Measurements from ENCODE around the gene ARFGAP1. TPM values are rescaled to one million over a fixed set of nuclear protein-coding genes. Genes with fewer than 3 reads are reported as not detected.

Gene ARFGAP1
- total and polyA plus RNA-seq, 10 of the 15 experiments (the other 5 are each of a cell fraction or from before 2014, with no cell fraction given) = 0.45 to 79.9 (median 30.8) TPM

DNA sequence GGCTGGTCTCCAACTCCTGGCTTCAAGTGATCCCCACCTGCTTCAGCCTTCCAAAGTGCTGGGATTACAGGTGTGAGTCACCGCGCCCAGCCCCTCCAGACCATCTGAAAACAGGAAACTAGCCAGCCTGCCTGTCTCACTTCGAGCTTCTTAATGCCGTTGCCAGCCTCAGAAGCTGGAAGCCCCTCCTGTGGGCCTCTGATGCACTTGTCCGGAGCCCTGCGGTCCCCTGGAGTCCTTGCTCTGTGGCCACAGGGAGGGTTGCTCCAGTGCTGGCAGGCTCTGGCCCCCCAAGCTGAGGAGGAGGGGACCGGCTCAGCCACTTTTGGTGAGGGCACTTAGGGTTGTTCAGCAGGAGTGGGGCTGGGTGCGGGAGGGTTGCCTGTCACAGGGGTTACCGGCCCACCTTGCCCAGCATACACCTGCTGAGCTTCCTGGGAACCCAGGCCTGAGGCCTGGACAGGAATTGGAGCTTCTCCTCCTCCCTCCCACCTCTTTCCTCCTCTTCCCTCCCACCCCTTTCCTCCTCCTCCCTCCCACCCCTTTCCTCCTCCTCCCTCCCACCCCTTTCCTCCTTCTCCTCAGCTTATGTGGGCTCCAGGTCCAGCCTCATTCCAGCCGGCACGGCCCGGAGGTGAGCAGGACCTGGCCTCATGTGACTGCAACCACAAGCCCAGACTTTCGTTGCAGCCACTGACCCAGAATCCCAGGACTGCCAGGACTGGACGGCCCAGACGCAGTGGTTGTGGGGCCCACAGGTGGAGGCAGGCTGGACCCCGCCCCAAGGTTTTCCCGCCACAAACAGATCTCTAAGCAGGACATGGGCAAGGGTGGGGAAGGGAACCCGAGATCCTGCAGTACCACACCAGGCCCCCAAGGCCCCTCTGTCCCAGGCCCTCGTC is 46.3 kb upstream of the ARFGAP1 start (continued):
- TF ChIP-seq, protein P1, sequence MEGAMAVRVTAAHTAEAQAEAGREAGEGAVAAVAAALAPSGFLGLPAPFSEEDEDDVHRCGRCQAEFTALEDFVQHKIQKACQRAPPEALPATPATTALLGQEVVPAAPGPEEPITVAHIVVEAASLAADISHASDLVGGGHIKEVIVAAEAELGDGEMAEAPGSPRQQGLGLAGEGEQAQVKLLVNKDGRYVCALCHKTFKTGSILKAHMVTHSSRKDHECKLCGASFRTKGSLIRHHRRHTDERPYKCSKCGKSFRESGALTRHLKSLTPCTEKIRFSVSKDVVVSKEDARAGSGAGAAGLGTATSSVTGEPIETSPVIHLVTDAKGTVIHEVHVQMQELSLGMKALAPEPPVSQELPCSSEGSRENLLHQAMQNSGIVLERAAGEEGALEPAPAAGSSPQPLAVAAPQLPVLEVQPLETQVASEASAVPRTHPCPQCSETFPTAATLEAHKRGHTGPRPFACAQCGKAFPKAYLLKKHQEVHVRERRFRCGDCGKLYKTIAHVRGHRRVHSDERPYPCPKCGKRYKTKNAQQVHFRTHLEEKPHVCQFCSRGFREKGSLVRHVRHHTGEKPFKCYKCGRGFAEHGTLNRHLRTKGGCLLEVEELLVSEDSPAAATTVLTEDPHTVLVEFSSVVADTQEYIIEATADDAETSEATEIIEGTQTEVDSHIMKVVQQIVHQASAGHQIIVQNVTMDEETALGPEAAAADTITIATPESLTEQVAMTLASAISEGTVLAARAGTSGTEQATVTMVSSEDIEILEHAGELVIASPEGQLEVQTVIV (IDR thresholded peaks at IDR 0.05; ENCODE audit: borderline replicate concordance, partially characterized antibody) = no peak
- TF ChIP-seq ZZZ3 (IDR thresholded peaks at IDR 0.05; ENCODE audit: control insufficient read depth, insufficient read length, low read depth) (no peak), EED (IDR thresholded peaks at IDR 0.05; ENCODE audit: low read depth) (no peak), NFIC (IDR thresholded peaks at IDR 0.05; ENCODE audit: low read depth, low read length) (no peak), SMC3 (IDR thresholded peaks at IDR 0.05; ENCODE audit: borderline replicate concordance, low read length) (no peak), CBX5 (IDR thresholded peaks at IDR 0.05; ENCODE audit: low read depth) (no peak)
- TF ChIP-seq, protein P2, sequence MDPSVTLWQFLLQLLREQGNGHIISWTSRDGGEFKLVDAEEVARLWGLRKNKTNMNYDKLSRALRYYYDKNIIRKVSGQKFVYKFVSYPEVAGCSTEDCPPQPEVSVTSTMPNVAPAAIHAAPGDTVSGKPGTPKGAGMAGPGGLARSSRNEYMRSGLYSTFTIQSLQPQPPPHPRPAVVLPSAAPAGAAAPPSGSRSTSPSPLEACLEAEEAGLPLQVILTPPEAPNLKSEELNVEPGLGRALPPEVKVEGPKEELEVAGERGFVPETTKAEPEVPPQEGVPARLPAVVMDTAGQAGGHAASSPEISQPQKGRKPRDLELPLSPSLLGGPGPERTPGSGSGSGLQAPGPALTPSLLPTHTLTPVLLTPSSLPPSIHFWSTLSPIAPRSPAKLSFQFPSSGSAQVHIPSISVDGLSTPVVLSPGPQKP (IDR thresholded peaks at IDR 0.05; ENCODE audit: low read depth, low read length) = no peak

DNA sequence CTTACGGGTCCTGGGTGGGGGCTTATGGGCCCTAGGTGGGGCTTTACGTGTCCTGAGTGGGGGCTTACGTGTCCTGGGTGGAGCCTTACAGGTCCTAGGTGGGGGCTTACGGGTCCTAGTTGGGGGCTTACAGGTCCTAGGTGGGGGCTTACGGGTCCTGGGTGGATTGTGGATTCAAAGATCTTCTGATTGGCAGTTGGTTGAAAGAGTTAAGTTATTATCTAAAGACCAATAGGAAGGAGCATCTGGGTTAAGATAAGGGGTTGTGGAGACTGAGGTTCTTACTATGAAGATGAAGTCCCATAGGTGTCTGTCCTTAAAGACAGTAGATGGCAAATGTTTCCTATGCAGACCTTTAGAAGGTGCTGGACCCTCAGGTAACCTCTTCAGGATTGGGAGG is 45.4 kb upstream of the ARFGAP1 start:
- ChIA-PET RAD21 (ENCODE audit: unreplicated experiment) (no interaction called here), CTCF (no interaction called here), SMC1A (ENCODE audit: uncharacterized antibody, unreplicated experiment) (no interaction called here), POLR2A (interaction anchor here (0.7 kb wide), 1 partner anchor 21 kb away, joined by 5 read pairs; no protein-coding TSS in a partner anchor)
- Histone ChIP-seq H3K79me2 (ENCODE audit: control insufficient read depth, insufficient read depth, low read length) (no peaks in the 10 kb centered on the region), H3K27me3 (replicated peaks in 1 of 2; ENCODE audit: control insufficient read depth in 2 of 2, insufficient read depth in 2 of 2, low read length in 1 of 2) (peaks cover 0 to 10% of the 10 kb centered on the region in 2 experiments), H3K9ac (ENCODE audit: control insufficient read depth, insufficient read depth, low read length) (no peak overlapping the region), H3K4me2 (ENCODE audit: control insufficient read depth, insufficient read depth) (no peak overlapping the region), H2AFZ (ENCODE audit: control insufficient read depth, low read depth, low read length) (no peak overlapping the region), H3K9me3 (replicated peaks; ENCODE audit: control insufficient read depth, insufficient read depth, low read length) (no peaks in the 10 kb centered on the region), H3K27ac (ENCODE audit: control insufficient read depth, insufficient read depth) (no peak overlapping the region), H3K4me3 (no peak overlapping the region), H3K36me3 (ENCODE audit: control insufficient read depth in 2 of 2, insufficient read depth in 2 of 2, low read length in 1 of 2) (no peaks in the 10 kb centered on the region), H4K20me1 (ENCODE audit: control insufficient read depth, insufficient read depth) (no peaks in the 10 kb centered on the region; the same call in 1 of the 2 replicates), H3K4me1 (ENCODE audit: control insufficient read depth, insufficient read depth, low read length) (no peaks in the 10 kb centered on the region)
- ATAC-seq = no peak
- intact Hi-C loops (cut with micrococcal nuclease; ENCODE audit: unreplicated experiment) = no loop called here
- no peak for DNase-seq (ENCODE audit: low read depth, low spot score)
- 28% methylated on average over 5 of the region's 5 CpGs for WGBS (ENCODE audit: insufficient coverage, insufficient replicate concordance, low lambda C conversion rate, missing lambda C conversion rate)
- no TSS peak for BruUV-seq (replicated peaks)
- no peak for FAIRE-seq
- in situ Hi-C loops (cut with MboI) = no loop called here
- TF ChIP-seq MEF2A (IDR thresholded peaks at IDR 0.05; ENCODE audit: insufficient read depth, low read depth, low read length) (no peak), ZNF384 (IDR thresholded peaks at IDR 0.05; ENCODE audit: borderline replicate concordance, low read depth, low read length) (no peak), DPF2 (IDR thresholded peaks at IDR 0.05) (no peak), PAX5 (IDR thresholded peaks at IDR 0.05; ENCODE audit: borderline replicate concordance, low read depth, low read length) (no peak), EGR1 (IDR thresholded peaks at IDR 0.05; ENCODE audit: borderline replicate concordance in 1 of 2, low read depth in 2 of 2, low read length in 2 of 2) (no peak)
- TF ChIP-seq, protein P3, sequence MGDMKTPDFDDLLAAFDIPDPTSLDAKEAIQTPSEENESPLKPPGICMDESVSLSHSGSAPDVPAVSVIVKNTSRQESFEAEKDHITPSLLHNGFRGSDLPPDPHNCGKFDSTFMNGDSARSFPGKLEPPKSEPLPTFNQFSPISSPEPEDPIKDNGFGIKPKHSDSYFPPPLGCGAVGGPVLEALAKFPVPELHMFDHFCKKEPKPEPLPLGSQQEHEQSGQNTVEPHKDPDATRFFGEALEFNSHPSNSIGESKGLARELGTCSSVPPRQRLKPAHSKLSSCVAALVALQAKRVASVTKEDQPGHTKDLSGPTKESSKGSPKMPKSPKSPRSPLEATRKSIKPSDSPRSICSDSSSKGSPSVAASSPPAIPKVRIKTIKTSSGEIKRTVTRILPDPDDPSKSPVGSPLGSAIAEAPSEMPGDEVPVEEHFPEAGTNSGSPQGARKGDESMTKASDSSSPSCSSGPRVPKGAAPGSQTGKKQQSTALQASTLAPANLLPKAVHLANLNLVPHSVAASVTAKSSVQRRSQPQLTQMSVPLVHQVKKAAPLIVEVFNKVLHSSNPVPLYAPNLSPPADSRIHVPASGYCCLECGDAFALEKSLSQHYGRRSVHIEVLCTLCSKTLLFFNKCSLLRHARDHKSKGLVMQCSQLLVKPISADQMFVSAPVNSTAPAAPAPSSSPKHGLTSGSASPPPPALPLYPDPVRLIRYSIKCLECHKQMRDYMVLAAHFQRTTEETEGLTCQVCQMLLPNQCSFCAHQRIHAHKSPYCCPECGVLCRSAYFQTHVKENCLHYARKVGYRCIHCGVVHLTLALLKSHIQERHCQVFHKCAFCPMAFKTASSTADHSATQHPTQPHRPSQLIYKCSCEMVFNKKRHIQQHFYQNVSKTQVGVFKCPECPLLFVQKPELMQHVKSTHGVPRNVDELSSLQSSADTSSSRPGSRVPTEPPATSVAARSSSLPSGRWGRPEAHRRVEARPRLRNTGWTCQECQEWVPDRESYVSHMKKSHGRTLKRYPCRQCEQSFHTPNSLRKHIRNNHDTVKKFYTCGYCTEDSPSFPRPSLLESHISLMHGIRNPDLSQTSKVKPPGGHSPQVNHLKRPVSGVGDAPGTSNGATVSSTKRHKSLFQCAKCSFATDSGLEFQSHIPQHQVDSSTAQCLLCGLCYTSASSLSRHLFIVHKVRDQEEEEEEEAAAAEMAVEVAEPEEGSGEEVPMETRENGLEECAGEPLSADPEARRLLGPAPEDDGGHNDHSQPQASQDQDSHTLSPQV (IDR thresholded peaks at IDR 0.05) = no peak

Data from GM12878 (cell line).